Stimulated activated CD8-positive, alpha-beta memory T cell treated with anti-CD3 and anti-CD28 coated beads, Interleukin-15, amount 100 ng/mL, for 4 hours (primary cell): ENCODE measurements around the gene BRMS1.

Experiments used
- DNase-seq, 2 donors: peaks; one replicate each; pipeline ENCODE4 v3.0.0-alpha.2; 2020; ENCODE audit warnings: low read depth in 2 of 2

The BRMS1 gene

DNA sequence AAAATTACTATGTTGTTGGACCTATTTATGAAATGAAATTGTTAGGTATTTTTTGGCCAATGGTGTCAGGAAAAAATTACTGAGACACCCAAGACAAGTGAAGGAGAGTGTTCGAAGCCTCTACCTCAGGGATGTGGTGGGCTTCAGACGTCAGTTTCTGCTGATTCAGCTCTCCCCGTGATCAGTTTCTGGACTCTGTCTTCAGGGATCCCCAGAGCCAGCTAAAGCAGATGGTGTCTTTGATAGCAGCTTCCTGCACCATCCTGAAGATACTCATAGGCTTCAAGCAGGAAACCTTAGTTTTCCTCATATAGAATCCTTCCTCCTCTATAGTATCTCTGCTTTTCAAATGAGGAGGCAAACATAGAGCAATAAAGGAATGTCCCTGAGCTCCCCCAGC lies 35.4 kb downstream of the BRMS1 start:
- no peak for DNase-seq

DNA sequence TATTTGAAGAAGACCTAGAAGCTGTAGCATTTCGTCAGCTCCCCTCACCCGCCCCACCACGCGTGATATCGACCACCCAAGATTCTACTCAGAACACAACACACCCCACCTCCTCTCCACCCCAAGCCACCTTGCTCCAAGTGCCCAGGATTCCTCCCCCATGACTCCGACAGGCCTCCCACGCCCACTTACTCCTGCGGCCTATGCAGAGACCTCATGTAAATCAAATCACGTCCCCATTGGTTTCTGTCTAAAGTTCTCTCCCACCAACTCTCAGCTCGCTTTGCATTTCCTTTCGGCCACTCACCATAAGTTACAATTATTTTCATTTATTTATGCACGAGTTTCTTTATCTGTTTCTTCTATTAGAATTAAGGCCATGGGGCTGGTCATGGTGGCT lies 42.2 kb downstream of the BRMS1 start:
- no peak for DNase-seq

DNA sequence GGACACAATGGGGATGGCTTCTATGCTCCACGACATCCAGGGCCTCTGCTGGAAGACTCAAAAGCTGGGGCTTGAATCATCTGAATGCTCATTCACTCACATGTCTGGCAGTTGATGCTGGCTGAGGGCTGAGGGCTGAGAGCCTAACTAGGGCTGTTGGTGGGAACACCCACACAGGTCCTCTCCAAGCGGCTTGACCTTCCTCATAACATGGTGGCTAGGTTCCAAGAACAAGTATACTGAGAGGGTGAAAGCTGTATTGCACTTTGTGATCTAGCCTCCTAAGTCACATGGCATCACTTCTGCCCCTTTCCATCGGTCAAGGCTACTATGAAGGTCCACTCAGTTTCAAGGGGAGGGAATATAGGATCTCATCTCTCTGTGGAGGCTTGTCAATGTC lies 45.7 kb downstream of the BRMS1 start:
- DNase-seq = no peak

DNA sequence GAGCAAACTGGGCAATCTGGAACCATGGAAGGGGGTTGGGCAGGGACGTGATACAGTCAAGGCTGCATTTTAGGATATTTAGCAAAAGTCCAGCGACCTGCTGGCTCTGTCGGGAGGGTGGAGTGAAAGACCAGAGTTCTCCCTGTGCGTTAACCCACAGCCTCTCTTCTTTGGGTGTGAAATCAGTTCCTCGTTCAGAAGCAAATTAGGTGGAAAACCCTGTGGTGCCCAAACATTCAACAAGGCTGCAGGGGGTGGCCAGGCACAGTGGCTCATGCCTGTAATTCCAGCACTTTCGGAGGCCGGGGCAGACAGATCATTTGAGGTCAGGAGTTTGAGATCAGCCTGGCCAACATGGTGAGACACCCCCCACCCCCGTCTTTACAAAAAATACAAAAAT lies 47.3 kb downstream of the BRMS1 start:
- DNase-seq = no peak

DNA sequence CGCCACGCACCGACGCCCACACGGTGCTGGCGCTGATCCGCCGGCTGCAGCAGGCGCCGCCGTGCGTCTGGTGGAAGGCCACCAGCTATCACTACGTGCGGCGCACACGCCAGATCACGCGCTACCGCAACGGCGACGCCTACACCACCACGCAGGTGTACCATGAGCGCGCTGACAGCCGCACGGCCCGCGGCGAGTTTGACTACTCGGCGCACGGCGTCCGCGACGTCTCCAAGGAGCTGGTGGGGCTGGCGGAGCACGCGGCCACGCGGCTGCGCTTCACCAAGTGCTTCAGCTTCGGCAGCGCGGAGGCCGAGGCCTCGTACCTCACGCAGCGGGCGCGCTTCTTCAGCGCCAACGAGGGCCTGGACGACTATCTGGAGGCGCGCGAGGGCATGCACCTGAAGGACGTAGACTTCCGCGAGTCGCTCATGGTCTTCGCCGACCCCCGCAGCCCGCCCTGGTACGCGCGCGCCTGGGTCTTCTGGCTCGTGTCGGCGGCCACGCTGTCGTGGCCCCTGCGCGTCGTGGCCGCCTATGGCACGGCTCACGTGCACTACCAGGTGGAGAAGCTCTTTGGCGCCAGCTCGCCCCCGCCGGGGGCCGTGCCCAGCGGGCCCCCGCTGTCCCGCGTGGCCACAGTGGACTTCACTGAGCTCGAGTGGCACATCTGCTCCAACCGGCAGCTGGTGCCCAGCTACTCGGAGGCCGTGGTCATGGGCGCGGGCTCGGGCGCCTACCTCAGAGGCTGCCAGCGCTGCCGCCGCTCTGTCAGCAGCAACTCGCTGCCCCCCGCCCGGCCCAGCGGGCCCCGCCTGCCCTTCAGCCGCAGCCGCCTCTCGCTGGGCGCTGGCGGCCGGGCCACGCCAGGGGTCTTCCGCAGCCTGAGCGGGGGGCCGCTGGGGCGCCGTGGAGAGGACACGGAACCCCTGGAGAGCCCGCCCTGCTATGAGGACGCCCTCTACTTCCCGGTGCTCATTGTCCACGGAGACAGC lies 50.0 kb downstream of the BRMS1 start:
- no peak for DNase-seq

DNA sequence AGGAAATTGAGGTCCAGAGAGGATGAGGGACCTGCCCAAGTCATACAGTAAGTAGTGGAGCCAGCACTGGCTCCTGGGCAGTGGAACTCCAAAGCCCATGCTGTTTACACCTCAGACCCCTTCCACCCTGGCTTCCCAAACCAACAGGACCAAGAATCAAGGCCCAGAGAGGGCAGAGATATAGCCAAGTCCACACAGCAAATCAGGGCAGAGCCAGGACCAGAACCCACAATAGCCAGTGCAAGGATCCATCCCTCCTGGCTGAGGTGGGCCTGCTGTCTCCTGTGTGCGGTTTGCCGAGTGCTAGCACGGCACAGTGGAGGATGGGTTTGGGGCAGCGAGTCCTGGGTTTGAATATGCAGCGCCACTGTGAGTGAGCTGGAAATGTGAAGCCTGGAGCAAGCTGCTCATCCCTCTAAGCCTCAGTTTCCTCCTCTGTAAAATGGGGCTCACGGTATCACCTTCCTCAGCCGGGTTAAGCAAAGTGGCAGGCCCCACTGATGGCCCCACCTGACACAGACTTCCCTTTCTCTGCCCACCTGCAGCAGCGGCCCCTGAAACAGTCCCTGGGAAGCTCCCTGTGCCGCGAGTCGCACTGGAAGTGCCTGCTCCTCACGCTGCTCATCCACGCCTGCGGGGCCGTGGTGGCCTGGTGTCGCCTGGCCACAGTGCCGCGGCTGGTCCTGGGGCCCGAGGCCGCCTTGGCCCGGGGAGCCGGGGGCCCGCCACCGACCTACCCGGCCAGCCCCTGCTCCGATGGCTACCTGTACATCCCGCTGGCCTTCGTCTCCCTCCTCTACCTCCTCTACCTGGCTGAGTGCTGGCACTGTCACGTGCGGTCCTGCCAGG lies 50.9 kb downstream of the BRMS1 start:
- DNase-seq = no peak

DNA sequence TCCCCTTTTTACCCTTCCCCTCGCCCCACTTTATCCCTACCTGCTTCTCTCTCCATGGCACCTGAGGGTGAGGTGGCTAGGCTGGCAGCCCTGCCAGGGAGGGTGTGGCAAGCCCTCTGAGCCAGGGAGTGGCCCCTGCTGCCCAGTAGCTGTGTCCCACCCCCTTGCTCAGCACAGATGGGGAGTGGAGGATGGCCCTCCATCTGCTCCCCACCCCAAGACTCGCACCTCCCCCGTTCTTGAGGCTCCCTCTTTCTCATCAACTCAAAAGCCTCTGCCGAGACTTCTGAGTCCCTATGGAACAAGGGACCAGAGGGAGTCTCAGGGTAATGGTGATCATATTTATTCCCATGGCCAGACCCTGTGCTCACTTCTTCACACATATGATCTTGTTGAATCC lies 51.6 kb downstream of the BRMS1 start:
- no peak for DNase-seq

DNA sequence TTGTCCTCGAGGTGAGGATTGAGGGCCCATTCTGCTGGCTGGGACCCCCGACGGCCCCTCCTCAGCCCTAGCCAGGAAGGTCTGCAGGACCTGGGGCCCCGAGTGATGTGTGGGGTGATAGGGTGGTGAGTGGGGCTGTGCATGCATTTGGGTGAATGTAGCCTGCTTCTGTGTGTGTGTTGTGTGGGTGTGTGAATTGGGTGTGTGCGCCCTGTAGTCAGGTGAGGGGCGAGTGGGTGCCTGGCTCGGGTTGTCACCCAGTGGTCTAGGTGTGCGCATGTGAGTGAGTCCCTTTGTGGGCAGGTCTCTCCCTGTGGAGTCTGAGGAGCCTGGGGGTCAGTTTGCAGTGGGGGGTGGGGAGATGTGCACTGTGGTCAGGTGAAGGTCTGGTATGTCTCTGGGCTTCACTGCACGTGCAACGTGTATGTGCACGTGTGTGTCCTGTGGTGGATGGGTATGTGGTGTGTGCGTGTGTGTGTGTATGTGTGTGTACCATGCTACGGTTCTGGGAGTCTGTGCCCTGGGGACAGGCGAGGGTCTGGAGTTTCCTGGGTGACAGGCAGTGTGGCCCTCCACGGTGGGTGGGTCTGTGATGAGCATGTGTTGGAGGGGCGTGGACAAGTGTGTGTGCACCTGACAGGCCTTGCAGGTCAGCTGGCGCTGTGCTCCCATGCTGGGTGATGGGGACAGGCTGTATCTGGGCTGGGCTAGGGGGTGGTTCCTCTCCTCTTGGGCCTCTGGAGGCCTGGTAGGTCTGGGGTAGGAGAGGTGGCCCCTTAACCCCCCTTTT lies 52.2 kb downstream of the BRMS1 start:
- DNase-seq = no peak

DNA sequence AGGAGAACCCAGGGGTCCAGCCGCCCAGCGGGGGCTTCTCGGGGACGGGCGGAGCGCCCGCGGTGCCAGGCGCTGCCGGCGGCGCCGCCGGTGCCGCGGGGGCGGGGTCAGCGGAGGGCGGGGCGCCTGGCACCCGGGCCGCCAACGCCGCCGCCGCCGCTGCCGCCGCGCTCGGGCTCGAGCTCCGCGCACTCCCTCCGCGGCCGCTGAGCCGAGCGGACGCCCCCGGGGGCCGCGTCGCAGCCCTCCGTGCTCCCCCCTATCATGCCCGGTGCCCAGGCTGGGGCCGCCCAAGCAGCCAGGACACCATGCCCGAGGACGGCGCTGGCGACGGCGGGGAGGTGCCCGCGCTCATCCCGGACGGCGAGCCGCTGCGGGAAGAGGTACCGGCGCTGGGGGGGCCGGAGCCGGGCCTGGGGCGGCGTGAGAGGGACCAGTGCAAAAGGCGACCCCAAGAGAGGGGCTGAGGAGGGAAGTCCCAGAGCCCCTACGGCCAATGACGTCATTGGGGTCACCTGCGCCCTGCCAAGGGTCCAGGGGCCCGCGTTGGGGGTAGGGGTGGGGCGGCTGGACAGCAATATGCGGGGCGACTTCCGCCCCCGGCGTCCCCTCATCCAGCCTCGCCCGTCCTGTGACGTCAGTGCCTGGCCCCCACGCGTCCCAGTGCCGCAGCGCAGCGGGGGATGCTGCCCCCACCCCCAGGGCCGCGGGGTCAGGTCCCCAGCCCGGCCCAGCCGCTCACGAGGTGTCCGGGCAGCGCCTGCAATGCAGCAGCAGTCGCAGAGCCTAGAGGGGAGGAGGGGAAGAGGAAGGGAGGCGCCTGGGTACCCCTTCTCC lies 53.0 kb downstream of the BRMS1 start, which contains the start of gene TMEM151A:
TMEM151A (plus strand) TSS at position 189 of the 837 bp plus-strand sequence; CDS start at position 309, 120 bp downstream.
- no peak for DNase-seq

DNA sequence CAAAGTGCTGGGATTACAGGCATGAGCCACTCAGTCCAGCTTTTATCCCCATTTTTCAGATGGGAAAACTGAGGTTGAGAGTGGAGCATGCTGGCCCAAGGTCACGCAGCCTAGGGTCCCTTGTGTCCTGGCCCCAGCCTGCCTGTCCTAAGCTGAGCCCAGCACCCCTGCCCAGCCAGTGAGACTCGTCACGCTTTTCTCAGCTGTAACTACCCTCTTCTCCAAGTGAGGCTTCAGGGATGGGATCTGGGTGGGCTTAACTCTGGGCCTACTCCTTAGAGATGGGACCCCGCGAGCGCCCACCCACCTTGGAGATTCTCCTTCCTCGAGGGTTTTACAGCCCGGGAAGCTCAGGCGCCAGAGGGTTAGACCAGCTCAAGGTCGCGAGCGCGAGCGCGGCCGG lies 53.6 kb downstream of the BRMS1 start:
- DNase-seq = no peak

DNA sequence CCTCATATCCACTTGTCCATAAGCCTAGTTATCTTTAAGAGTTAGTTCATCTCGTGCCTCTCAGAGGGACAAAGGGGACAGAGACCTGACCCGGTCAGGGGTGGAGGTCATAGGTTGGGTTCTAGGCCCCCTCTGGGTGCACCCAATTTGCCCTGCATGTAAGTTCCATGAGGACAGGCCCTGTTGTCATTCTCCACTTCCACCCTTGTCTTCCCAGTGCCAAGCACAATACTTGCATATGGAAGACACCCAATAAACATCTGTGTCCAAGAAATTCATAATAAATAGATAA lies 54.6 kb downstream of the BRMS1 start:
- DNase-seq = no peak

DNA sequence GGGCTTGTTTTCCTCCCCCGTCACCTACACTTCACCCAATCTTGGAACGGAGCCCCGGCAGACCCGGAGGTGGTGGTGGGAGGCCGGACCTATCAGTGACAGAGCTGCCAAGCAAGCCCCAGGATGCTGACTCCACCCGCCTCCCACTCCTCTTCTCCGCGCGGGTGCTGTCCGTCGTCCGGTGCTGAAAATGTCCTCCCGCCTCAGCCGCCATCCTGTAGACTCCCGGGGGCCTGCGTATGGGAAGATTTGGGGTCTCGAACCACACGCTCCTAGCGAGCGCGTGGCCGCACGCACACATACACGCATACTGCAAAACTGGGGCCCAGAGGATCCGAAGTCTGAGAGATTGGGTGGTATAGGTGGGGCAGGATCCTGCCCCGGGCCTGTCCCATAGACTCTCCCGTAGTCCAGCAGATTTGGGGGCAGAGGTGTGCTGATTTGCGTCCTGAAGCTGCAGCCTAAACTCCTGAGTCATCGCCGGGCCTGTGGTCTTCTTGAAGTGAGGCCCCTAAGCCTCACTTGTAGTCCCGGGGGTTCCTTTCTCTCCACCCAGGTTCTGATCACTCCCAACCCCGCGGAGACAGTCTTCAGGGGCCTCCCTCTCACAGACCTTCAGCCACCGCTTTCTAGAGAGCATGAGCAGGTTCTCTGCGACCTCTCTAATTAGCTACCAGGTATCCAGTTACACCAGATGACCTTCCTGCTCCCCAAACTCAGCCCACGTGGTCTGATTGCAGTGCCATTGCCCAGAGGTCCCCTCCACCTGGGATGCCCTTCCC lies 55.2 kb downstream of the BRMS1 start:
- DNase-seq = peak; percentile 62 to 65

DNA sequence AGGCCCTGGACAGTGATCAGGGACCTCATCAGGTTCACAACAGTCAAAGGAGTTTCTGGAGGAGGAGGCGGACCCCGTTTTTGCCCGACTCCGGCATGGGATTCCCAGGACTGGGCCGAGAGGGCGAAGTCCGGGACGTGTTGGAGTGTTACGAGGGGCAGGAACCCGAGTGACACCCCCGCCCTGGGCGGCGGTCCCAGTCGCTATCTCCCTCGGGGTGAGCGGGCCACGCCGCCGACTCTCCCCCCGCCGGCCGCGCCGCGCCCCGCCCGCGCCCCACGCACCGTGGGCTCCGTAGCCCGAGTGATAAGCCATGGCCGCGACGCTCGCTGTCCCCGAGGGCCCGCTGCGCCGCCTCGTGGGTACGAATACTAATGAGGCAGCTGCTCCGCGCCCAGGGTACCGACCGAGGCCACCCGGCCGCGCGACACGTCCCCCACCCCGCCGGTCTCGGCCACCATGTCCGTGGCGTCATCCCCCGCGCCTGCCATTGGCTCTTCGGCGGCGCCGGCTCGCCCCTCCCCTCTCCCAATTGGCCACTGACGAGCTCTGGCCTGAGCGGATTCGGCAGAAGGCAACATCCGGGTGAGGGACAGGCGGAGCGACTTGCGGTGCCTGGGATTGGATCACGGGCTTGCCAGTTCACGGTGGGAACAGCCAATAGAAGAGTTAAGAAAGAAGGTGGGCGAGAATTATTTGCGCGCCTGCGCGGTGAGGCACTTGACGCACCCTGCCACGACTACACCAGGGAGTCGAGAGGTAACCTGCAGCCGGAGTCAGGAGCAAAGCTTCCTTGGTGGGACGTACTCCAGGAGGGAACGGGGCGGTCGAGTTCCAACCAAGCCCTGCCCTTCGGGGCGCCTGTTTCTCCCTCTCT lies 56.0 kb downstream of the BRMS1 start, which contains the start of gene YIF1A:
YIF1A (minus strand) TSS at position 473 of the 877 bp plus-strand sequence; CDS start at position 315, 158 bp downstream.
- DNase-seq = peak; percentile 94 to 98

DNA sequence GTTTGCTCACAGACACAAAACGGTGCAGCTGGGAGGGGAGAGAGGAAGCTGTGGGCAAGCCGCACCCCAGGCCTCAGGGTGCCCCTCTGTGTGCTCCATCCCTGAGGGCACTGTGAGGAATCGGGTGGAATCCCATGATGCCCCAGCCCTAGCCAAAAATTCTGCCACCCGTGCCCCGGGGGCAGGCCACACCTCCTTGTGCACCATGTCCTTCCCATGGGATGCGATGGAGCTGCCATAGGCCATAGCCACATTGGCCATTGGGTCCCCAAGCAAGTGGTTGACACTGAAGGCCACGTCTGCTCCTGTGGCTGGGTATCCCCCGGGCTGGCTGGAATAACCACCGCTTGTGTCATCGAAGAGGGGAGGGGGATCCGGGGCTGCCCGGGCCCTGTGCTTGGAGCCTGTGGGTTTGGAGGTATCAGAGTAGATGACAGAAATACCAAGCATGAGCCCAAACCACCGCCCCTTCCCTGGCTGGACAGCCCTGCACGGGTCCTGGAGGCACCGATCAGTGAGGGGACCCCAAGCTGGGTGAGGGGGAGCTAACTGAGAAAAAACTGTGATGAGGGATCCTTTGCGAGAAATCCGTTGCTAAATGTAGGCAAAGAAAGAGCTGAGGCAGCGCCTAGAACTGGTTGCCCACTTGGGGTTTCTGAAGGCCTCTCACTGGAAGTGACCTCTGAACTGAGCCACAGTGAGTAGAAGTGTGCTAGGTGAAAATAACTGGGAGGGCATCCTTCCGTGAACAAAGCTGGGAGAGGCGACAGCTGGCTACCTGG lies 56.8 kb downstream of the BRMS1 start:
- DNase-seq = no peak
